Right cardiac atrium (tissue), 5 donors: ENCODE results near the gene CYP2W1. TPM values are rescaled to one million over a fixed set of nuclear protein-coding genes. Genes with fewer than 3 reads are reported as not detected.
"Not testable (repeated sequence)": the region's sequence is repeated elsewhere in the genome, so short reads cannot be mapped to it uniquely, and the experiment has no call there.

Experiments used
- ATAC-seq, 2 donors: fragments of 200-7000 bp; cut with Tn5 transposase; one replicate each; pipeline versions ENCODE4 v1.8.0 to v1.9.1; 2020; ENCODE audit warnings: moderate library complexity in 2 of 2, mild to moderate bottlenecking in 1 of 2
- DNase-seq, 3 donors: peaks; one replicate each; pipeline ENCODE4 v3.0.0-alpha.2; 2020
- H3K27ac ChIP-seq: one replicate; pipeline ENCODE4 v1.5.1; 2013; ENCODE audit warnings: mild to moderate bottlenecking, low read length, control low read depth, moderate library complexity
- H3K27me3 ChIP-seq: one replicate; pipeline ENCODE4 v1.6.1; 2013; ENCODE audit not compliant: control insufficient read depth, insufficient read depth
- H3K4me1 ChIP-seq: one replicate; pipeline ENCODE4 v1.6.1; 2013; ENCODE audit warnings: low read length; ENCODE audit not compliant: control insufficient read depth, insufficient read depth
- H3K4me3 ChIP-seq: one replicate; pipeline ENCODE4 v1.5.1; 2013; ENCODE audit warnings: low read length, control low read depth
- H3K9me3 ChIP-seq: one replicate; pipeline ENCODE4 v1.6.1; 2013; ENCODE audit warnings: low read length; ENCODE audit not compliant: control insufficient read depth
- WGBS: extraction: QIAGEN DNeasy Blood & Tissue Kit; methylation state at CpG from one replicate; pipeline ENCODE4 v1.1.7; 2013; 5-methylcytosine and 5-hydroxymethylcytosine counted together
- intact Hi-C, 4 donors: fragments of 100-400 bp; cut with DNase I; formaldehyde crosslinking; loops; one replicate each; pipeline versions ENCODE4 v1.11.0 to v1.14.0; 2022 to 2023
- polyA plus RNA-seq: library from polyadenylated mRNA; stranded (reverse); fragments of 200-250 nt; gene quantifications from one replicate; pipeline ENCODE4 v1.2.3, GENCODE V29; 2013
- total RNA-seq, 4 donors: library from RNA; stranded (reverse); fragmentation: NEBNext Ultra II Directional; extraction: Animal tissue kit (Norgen Biotek cat#: 25700); gene quantifications; one replicate each; pipeline ENCODE4 v1.2.1, GENCODE V29; 2021
- donor health status: healthy with polysubstance abuse.
- donor health status: DM: no; HTN: yes; CAD: no.
- donor health status: DM: no; HTN: no; CAD: no.
- donor health status: DM: no; HTN: yes; CAD: no; lungs with severe emphysema.
- donor health status: DM: yes; HTN: yes; CAD: no.

The CYP2W1 gene
- total and polyA plus RNA-seq, 5 donors, result not detected

DNA sequence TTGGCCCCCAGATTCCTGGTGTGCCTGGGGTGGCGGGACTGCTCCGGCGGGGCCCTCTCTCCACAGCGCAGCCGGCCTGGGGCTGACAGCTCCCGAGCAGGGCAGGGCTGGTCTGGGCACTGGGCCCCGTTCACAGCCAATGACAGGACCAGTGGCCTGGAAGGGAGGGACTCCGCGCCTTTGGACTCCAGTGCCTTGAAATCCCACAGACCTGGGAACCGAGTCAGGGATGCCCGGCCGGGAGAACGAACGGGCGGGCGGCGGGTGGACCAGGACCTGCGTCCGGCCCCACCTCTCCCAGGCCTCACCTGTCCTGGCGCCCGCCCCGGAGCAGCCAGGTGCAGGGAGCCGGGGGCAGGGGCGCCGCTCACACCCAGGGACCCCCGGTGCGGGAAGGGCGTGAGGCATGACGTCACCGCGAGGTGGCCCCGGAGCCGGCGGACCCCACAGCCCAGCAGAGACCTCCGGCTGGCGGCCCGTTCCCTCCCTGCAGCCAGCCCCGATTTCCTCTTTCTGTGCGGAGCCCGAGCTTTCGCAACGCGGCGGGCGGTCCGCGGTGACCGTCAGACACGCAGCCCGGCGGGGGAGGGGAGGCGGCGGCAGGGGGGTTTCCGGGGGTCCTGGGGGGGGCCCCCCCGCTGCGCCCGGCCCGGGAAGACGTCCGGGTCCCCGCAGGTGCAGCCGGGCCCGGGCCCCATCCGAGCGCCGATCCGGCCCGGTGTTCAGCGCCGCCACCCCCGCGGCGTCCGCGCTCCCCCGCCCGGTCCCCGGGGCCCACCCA, 29.2 kb upstream of the CYP2W1 start:
- Histone ChIP-seq H3K9me3 (no peaks in the 10 kb centered on the region), H3K4me1 (no peaks in the 10 kb centered on the region), H3K27me3 (no peaks in the 10 kb centered on the region), H3K4me3 (peak overlapping the region; percentile 80), H3K27ac (no peak overlapping the region)
- intact Hi-C loops, result no loop called here
- peak; percentile 71 to 75 for ATAC-seq
- DNase-seq, result peak; percentile 67 to 86 (median 81)
- 2% methylated on average over 74 of the region's 78 CpGs for WGBS

- no peaks in the 10 kb centered on the region for H3K27me3 ChIP-seq
- no peaks in the 10 kb centered on the region for H3K4me1 ChIP-seq
- H3K9me3 ChIP-seq, result no peaks in the 10 kb centered on the region
- no peak within 1 kb of the TSS for H3K27ac ChIP-seq
- intact Hi-C loops, result no loop called here
- ATAC-seq, result peak; percentile 16 to 21
- DNase-seq, result peak; percentile 41 to 83 (median 81)
- H3K4me3 ChIP-seq, result peak within 1 kb of the TSS; percentile 80
- WGBS, result 8% methylated on average over 115 of the region's 115 CpGs
Measured at GRCh38 chr7:954330-955238, 28.4 kb upstream of the CYP2W1 start, which contains the start of gene ADAP1. Gene ADAP1, minus strand, starts transcription at chr7:954680. Its CDS starts 203 bp downstream, at chr7:954477.

- DNase-seq, result peak; percentile 7 to 20 (median 12)
- Histone ChIP-seq H3K4me3 (no peak overlapping the region), H3K4me1 (no peaks in the 10 kb centered on the region), H3K9me3 (no peaks in the 10 kb centered on the region), H3K27ac (no peak overlapping the region), H3K27me3 (no peaks in the 10 kb centered on the region)
- WGBS, result 84% methylated on average over 10 of the region's 10 CpGs
- no peak for ATAC-seq
- intact Hi-C loops, result no loop called here
Measured at GRCh38 chr7:956031-956430, 26.9 kb upstream of the CYP2W1 start.

DNA sequence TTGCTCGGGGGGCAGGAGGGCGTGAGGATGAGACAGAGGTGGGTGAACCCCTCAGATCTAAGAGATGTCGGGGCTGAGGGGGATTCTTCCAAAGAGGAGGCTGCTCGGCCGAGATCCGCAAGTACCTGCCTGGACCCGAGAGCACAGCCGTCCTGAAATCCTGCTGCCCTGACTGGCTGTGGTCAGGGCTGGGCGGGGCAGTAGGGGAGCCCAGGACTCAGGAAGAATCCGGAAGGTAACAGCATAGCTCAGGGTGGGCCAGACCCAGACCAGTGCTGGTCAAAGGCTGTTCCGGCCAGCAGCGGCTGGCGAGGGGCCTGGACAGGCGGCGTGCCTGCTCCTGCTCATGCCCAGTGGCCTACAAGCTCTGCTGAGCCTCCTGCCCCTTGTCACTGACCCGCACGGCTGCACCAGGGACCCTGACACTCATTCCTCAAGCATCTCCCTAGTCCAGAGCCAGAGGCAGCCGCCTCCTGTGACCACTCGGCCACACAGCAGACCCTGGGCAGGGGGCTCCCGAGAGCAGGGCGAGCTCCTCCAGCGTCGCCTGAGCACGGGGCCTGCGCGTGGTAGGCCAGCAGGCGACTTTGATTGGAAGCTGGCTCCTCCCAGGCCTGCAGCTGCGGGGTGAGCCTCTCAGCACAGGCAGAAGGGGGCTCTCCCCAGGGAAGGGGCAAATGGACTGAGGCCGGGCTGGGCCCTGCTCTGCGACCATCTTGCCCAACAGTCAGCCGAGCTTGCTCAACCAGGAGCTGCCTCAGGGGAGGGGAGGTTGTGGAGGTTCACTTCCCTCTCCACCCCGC, 25.4 kb upstream of the CYP2W1 start:
- H3K27me3 ChIP-seq, result no peaks in the 10 kb centered on the region
- no peak overlapping the region for H3K27ac ChIP-seq
- intact Hi-C loops, result no loop called here
- H3K9me3 ChIP-seq, result no peaks in the 10 kb centered on the region
- DNase-seq (peak; percentile 53 to 85 (median 76)), ATAC-seq (peak; percentile 23 to 25)
- no peaks in the 10 kb centered on the region for H3K4me1 ChIP-seq
- H3K4me3 ChIP-seq, result no peak overlapping the region
- WGBS, result 64% methylated on average over 32 of the region's 32 CpGs

GRCh38 chr7:958221-959200, 24.5 kb upstream of the CYP2W1 start:
- H3K4me3 ChIP-seq, result no peak overlapping the region
- ATAC-seq (no peak), DNase-seq (peak; percentile 6 to 63 (median 49))
- intact Hi-C loops, result no loop called here
- no peak overlapping the region for H3K27ac ChIP-seq
- H3K9me3 ChIP-seq, result no peaks in the 10 kb centered on the region
- WGBS, result 80% methylated on average over 36 of the region's 36 CpGs
- no peaks in the 10 kb centered on the region for H3K4me1 ChIP-seq
- H3K27me3 ChIP-seq, result no peaks in the 10 kb centered on the region

GRCh38 chr7:959271-959670, 23.7 kb upstream of the CYP2W1 start:
- 78% methylated on average over 20 of the region's 20 CpGs for WGBS
- intact Hi-C loops, result no loop called here

DNA sequence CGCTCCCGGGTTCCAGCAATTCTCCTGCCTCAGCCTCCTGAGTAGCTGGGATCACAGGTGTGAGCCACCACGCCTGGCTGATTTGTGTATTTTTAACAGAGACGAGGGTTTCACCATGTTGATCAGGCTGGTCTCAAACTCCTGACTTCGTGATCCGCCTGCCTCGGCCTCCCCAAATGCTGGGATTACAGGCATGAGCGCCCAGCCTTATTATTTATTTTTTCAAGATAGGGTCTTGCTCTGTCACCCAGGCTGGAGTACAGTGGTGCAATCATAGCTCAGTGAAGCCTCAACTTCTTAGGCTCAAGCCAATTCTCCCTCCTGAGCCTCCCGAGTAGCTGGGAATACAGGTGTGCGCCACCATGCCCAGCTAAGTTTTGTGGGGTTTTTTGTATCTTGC, 23.2 kb upstream of the CYP2W1 start:
- intact Hi-C loops, H3K4me1 ChIP-seq, H3K27me3 ChIP-seq, H3K27ac ChIP-seq, ATAC-seq, H3K4me3 ChIP-seq, H3K9me3 ChIP-seq: not testable (repeated sequence)
- DNase-seq, result peak; percentile 2 to 9 (median 5)
- 90% methylated on average over 10 of the region's 10 CpGs for WGBS

More at GRCh38 chr7:959271-959670, 23.7 kb upstream of the CYP2W1 start:
- DNase-seq (peak; percentile 7 to 55 (median 48)), ATAC-seq (no peak)
- H3K27ac ChIP-seq, result no peak overlapping the region
- no peaks in the 10 kb centered on the region for H3K27me3 ChIP-seq
- no peak overlapping the region for H3K4me3 ChIP-seq
- H3K9me3 ChIP-seq, result no peaks in the 10 kb centered on the region
- H3K4me1 ChIP-seq, result peaks cover under 1% of the 10 kb centered on the region

- Histone ChIP-seq H3K4me3 (no peak overlapping the region), H3K4me1 (peaks cover 4% of the 10 kb centered on the region), H3K27ac (no peak overlapping the region), H3K9me3 (no peaks in the 10 kb centered on the region), H3K27me3 (no peaks in the 10 kb centered on the region)
- intact Hi-C loops, result no loop called here
- 65% methylated on average over 31 of the region's 31 CpGs for WGBS
- ATAC-seq, result no peak
- peak; percentile 2 to 48 (median 41) for DNase-seq
Measured at GRCh38 chr7:960269-960871, 22.6 kb upstream of the CYP2W1 start.

DNA sequence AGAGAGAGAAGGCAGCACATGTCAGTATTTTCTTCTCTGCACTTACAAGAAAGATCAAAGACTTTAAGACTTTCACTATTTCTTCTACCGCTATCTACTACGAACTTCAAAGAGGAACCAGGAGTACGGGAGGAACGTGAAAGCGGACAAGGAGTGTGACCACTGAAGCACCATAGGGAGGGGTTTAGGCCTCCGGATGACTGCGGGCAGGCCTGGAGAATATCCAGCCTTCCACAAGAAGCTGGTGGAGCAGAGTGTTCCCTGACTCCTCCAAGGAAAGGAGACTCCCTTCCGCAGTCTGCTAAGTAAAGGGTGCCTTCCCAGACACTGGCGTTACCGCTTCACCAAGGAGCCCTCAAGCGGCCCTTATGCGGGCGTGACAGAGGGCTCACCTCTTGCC, 22.0 kb upstream of the CYP2W1 start:
- intact Hi-C loops, H3K4me1 ChIP-seq, H3K27ac ChIP-seq, ATAC-seq, H3K9me3 ChIP-seq, H3K27me3 ChIP-seq, H3K4me3 ChIP-seq: not testable (repeated sequence)
- WGBS, result 45% methylated on average over 13 of the region's 13 CpGs
- peak; percentile 19 to 66 (median 28) for DNase-seq
